22Rv1 (cell line): Measurements from ENCODE around the gene ASPSCR1.
"Not testable (repeated sequence)": the region's sequence is repeated elsewhere in the genome, so short reads cannot be mapped to it uniquely, and the experiment has no call there.

Experiments used
- H3K27ac ChIP-seq: fragments of 450-650 bp; 2 replicates; pipeline ENCODE4 v1.5.1; 2017
- ZFX ChIP-seq: fragments of 450-650 bp; IDR thresholded peaks from 2 replicates; pipeline ENCODE4 v1.6.1; 2017; ENCODE audit warnings: antibody characterized with exemption, borderline replicate concordance
- TF ChIP-seq, protein P1 (sequence below): fragments of 450-650 bp; IDR thresholded peaks from 2 replicates; pipeline ENCODE4 v1.5.1; 2017; ENCODE audit warnings: mild to moderate bottlenecking

ASPSCR1 gene

DNA sequence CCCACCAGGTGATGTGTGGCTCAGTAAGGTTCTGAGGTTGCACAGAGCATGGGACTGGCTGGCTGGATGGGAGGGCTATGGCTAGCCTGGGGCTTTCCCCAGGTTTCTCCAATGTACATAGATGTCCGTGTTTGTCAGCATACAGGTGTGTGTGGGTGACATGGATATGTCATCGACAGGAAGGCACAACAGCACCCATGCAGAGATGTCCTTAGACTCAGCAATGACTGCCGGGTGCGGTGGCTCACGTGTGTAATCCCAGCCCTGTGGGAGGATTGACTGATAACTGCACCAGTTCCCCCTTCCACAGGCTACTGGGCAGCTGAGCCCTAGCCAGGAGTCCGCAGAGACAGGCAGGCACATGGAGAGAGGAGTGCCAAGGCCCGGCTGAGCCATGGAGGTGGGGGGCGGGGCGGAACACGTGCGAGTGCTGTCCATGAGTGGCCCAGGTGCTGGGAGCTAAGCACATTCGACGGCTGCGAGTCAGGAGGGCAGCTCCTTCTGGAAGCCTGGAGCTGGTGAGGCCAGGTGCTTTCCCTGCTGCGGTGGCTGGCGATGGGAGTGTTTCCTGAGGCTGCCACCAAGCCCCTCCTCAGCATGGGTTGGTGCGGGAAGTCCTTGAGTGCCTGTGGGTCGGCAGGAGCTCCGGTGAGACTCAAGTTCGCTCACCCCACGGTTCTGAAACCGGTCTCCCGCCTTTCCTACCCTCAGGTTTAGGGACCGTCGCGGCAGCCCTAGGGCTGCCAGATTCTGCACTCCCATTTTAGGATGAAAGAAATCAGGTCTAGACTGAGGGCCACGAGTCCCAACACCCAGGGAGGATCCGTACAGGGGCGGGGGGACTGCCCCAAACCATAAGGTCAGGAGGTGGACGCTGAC lies 858 bp upstream of the ASPSCR1 start:
- TF ChIP-seq ZFX: no peak
- TF ChIP-seq, protein P1, sequence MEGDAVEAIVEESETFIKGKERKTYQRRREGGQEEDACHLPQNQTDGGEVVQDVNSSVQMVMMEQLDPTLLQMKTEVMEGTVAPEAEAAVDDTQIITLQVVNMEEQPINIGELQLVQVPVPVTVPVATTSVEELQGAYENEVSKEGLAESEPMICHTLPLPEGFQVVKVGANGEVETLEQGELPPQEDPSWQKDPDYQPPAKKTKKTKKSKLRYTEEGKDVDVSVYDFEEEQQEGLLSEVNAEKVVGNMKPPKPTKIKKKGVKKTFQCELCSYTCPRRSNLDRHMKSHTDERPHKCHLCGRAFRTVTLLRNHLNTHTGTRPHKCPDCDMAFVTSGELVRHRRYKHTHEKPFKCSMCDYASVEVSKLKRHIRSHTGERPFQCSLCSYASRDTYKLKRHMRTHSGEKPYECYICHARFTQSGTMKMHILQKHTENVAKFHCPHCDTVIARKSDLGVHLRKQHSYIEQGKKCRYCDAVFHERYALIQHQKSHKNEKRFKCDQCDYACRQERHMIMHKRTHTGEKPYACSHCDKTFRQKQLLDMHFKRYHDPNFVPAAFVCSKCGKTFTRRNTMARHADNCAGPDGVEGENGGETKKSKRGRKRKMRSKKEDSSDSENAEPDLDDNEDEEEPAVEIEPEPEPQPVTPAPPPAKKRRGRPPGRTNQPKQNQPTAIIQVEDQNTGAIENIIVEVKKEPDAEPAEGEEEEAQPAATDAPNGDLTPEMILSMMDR: no peak
- H3K27ac ChIP-seq: peak overlapping the region; percentile 84

DNA sequence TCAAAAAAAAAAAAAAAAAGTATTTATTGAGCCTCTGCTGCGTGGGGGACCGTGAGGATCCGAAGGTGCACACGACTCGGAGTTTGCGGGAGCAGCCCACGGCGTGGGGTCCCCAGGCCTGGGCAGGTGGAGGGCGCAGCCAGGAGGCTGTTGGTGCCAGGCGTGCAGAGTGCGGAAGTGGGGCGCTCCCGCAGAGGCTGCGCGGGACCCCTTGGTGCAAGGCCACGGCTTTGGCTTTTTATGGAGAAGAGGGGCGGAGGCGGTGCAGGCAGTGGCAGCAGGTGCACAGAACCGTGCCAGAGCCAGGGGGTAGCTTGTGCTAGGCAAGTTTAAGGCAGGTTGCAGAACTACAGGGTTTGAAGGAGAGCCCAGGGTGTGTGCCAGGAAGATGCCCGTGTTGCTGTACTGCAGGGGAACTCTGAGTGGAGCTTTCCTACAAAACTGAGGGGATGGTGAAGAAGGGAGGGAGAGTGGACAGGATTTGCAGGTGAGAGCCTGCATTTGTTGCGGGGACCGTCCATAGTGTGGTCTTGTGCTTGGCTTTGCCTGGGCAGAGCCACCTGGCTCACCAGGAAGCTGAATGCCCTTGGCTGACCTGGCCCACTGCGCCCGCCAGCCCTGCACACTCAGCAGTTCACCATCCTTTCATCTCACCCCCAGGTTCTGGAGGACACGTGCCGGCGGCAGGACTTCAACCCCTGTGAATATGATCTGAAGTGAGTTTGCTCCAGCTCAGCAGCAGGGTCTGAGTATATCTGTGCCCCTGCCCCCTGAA lies 1.3 kb downstream of the ASPSCR1 start:
- TF ChIP-seq, protein P1: no peak
- no peak for TF ChIP-seq ZFX
- peak overlapping the region; percentile 84 for H3K27ac ChIP-seq

DNA sequence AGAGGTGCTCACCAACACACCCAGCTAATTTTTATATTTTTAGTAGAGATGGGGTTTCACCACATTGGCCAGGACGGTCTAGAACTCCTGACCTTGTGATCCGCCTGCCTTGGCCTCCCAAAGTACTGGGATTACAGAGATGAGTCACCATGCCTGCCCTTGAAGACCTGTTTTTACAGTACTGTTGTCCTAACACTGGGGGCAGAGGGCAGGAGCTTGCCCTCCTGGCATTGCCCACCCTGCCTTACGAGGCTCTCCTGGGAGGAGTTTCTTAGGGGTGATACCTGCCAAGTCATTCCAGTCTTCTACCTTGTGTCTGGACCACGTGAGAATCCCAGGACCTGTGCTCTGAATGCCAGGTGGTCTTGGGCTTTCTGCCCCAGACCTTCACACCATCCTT lies 2.7 kb downstream of the ASPSCR1 start:
- no peak overlapping the region for H3K27ac ChIP-seq
- TF ChIP-seq ZFX: no peak
- TF ChIP-seq, protein P1: no peak

DNA sequence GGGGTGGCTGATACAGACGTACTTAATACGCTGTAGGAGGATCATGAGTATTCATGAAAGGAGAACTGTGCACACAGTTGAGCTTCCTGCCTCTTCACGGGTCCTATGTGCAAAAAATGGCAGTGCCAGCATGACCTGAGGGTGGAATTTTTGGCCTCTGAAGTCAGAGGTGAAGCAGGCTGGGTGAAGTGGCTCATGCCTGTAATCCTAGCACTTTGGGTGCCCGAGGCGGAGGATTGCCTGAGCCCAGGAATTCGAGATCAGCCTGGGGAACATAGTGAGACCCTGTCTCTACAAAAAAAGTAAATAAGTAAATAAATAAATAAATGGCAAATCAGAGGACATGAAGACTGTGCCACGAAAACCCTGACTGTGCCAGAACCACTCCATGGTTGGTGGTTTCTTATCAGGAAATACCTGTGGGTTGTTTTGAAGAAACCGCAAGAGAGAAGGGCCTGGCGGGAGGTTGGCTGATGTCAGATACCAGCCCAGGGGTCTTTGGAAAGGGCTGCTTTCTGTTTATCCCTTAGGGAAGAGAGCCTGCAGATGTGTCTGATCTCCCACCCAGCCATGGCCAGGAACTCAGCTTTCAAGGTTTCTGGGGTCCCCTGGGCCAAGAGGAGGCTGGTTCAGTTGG lies 3.4 kb downstream of the ASPSCR1 start:
- no peak for TF ChIP-seq ZFX
- TF ChIP-seq, protein P1: no peak
- H3K27ac ChIP-seq: no peak overlapping the region

DNA sequence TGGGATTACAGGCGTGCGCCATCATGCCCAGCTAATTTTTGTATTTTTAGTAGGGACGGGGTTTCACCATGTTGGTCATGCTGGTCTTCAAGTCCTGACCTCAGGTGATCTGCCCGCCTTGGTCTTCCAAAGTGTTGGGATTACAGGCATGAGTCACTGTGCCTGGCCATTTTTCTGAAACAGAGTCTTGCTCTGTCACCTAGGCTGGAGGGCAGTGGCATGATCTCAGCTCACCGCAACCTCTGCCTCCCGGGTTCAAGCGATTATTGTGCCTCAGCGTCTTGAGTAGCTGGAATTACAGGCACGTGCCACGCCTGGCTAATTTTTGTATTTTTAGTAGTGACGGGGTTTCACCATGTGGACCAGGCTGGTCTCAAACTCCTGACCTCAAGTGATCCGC lies 4.1 kb downstream of the ASPSCR1 start:
- not testable (repeated sequence) for H3K27ac ChIP-seq

DNA sequence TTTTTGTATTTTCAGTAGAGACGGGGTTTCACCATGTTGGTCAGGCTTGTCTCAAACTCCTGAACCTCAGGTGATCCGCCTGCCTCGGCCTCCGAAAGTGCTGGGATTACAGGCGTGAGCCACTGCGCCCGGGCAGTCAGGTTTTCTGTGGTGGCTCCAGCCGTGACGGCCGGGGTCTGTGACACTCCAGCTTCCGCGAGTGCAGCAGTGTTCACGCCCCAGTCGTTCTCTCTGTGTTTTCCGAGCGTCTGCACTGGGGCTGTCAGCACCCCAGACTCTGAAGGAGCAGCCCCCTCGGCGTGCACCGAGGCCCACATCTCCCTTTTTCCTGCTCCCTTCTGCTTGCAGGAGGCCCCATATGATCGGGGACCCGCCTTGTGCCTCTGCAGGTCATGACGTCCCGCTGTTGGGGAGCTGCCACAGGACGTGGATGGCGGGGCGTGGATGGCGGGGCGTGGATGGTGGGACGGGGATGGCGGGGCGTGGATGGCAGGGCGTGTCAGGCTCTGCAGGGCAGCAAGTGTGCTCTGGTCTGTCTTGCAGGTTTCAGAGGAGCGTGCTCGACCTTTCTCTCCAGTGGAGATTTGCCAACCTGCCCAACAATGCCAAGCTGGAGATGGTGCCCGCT lies 5.7 kb downstream of the ASPSCR1 start:
- H3K27ac ChIP-seq: no peak overlapping the region
- TF ChIP-seq ZFX: no peak
- TF ChIP-seq, protein P1: no peak

DNA sequence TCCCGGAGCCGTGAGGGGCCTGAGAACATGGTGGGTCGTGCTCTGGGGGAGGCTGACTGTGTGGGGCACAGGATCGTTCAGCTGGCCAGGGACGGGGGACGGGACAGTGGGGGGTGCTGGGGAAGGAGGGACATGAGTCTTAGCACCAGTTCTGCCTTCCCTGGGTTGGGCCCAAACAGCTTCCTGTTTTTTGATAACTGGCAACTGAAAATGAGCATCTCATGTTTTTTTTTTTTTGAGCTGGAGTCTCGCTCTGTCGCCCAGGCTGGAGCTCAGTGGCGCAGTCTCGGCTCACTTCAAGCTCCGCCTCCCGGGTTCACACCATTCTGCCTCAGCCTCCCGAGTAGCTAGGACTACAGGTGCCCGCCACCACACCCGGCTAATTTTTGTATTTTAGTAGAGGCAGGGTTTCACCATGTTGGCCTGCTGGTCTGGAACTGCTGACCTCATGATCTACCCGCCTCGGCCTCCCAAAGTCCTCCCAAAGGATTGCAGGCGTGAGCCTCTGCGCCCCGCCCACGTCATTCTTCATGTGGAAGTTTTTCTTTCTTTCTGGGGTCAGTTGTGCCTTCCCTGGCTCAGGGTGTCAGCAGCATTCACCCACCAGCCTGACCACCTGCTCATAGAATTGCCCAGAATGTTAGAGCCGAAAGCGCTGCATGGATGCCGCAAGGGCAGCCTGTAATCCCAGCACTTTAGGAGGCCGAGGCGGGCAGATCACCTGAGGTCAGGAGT lies 6.4 kb downstream of the ASPSCR1 start:
- TF ChIP-seq, protein P1: no peak
- TF ChIP-seq ZFX: no peak
- no peak overlapping the region for H3K27ac ChIP-seq
